Mucosa of descending colon (tissue), 3 donors: ENCODE data around the gene TBL1X. TPM values are rescaled to one million over a fixed set of nuclear protein-coding genes. Genes with fewer than 3 reads are reported as not detected.
A peak's percentile ranks its signal among the peaks of the same experiment; 100 is the strongest.

Experiments
- ATAC-seq: fragments of 200-7000 bp; cut with Tn5 transposase; one replicate; pipeline ENCODE4 v1.9.1; 2020; ENCODE audit warnings: mild to moderate bottlenecking, moderate library complexity
- DNase-seq, 3 donors: peaks; one replicate each; pipeline ENCODE4 v3.0.0-alpha.2; 2020
- H3K36me3 ChIP-seq: fragments of 200-600 bp; one replicate; pipeline ENCODE4 v1.8.0; 2021; ENCODE audit warnings: low read depth, mild to moderate bottlenecking
- H3K4me1 ChIP-seq: fragments of 200-600 bp; one replicate; pipeline ENCODE4 v1.8.0; 2021; ENCODE audit warnings: low read depth, mild to moderate bottlenecking
- H3K4me3 ChIP-seq: fragments of 200-600 bp; one replicate; pipeline ENCODE4 v1.8.0; 2021; ENCODE audit warnings: mild to moderate bottlenecking
- H3K9me3 ChIP-seq: fragments of 200-600 bp; one replicate; pipeline ENCODE4 v1.8.0; 2021; ENCODE audit warnings: mild to moderate bottlenecking
- intact Hi-C, 2 donors: fragments of 100-400 bp; cut with DNase I in 1 of 2; cut with micrococcal nuclease in 1 of 2; formaldehyde crosslinking; loops; one replicate each; pipeline versions ENCODE4 v1.11.0 to v1.11.1; 2022; cut with DNase I, micrococcal nuclease
- total RNA-seq, 3 donors: library from RNA; stranded (reverse); fragmentation: NEBNext Ultra II Directional in 2 of 3; extraction: Animal tissue kit (Norgen Biotek cat#: 25700) in 2 of 3; gene quantifications; one replicate each; pipeline versions ENCODE4 v1.2.1 to v1.2.4, GENCODE V29; 2021 to 2023
- TF ChIP-seq, protein P1 (sequence below): fragments of 200-600 bp; IDR thresholded peaks from one replicate; pipeline ENCODE4 v1.8.0; 2022; ENCODE audit warnings: antibody characterized with exemption, mild to moderate bottlenecking
- donor health status: DM: no; HTN: no; CAD: no; lungs with moderate emphysema.
- donor health status: DM: no; HTN: no; CAD: no.
- donor health status: DM: no; HTN: yes; CAD: no.

Gene TBL1X
- total RNA-seq, 3 donors from 2014 or later: 12.1 to 26.6 (median 16.3) TPM

DNA sequence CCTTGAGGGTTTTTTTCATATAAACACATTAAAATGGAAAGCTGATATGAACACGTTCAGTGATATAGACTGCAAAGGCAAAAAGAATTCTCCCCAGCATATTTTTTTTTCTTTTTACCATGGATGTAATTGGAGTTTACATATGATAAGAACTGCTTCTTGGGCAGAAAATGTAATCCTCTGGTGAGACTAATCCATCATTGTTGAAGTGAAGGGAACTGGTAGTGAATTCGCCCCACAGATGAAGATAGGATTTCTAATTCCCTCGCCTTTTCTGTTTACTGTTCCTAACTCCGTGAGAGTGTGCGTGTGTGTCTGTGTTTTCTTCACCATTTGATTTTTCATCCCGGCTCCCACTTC is 211.9 kb downstream of the TBL1X start:
- H3K36me3 ChIP-seq: no peaks in the 10 kb centered on the region
- peaks cover 3% of the 10 kb centered on the region for H3K4me1 ChIP-seq
- H3K9me3 ChIP-seq: no peaks in the 10 kb centered on the region
- no peak overlapping the region for H3K4me3 ChIP-seq
- DNase-seq: no peak
- TF ChIP-seq, protein P1, sequence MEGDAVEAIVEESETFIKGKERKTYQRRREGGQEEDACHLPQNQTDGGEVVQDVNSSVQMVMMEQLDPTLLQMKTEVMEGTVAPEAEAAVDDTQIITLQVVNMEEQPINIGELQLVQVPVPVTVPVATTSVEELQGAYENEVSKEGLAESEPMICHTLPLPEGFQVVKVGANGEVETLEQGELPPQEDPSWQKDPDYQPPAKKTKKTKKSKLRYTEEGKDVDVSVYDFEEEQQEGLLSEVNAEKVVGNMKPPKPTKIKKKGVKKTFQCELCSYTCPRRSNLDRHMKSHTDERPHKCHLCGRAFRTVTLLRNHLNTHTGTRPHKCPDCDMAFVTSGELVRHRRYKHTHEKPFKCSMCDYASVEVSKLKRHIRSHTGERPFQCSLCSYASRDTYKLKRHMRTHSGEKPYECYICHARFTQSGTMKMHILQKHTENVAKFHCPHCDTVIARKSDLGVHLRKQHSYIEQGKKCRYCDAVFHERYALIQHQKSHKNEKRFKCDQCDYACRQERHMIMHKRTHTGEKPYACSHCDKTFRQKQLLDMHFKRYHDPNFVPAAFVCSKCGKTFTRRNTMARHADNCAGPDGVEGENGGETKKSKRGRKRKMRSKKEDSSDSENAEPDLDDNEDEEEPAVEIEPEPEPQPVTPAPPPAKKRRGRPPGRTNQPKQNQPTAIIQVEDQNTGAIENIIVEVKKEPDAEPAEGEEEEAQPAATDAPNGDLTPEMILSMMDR: no peak
- ATAC-seq: no peak
- intact Hi-C loops: no loop called here

GRCh38 chrX:9677098-9677739 is 212.4 kb downstream of the TBL1X start:
- peak; percentile 93 for ATAC-seq
- intact Hi-C loops: no loop called here

GRCh38 chrX:9678215-9678965 is 213.5 kb downstream of the TBL1X start:
- intact Hi-C loops: no loop called here
- TF ChIP-seq, protein P1: no peak
- peak; percentile 11 for ATAC-seq
- H3K4me3 ChIP-seq: no peak overlapping the region
- DNase-seq: no peak
- H3K9me3 ChIP-seq: no peaks in the 10 kb centered on the region
- no peaks in the 10 kb centered on the region for H3K36me3 ChIP-seq
- H3K4me1 ChIP-seq: peaks cover 3% of the 10 kb centered on the region

More at GRCh38 chrX:9677098-9677739, 212.4 kb downstream of the TBL1X start:
- Histone ChIP-seq H3K4me3 (no peak overlapping the region), H3K36me3 (no peaks in the 10 kb centered on the region), H3K4me1 (peaks cover 3% of the 10 kb centered on the region), H3K9me3 (no peaks in the 10 kb centered on the region)
- TF ChIP-seq, protein P1: no peak
- peak; percentile 65 to 70 (median 65) for DNase-seq

DNA sequence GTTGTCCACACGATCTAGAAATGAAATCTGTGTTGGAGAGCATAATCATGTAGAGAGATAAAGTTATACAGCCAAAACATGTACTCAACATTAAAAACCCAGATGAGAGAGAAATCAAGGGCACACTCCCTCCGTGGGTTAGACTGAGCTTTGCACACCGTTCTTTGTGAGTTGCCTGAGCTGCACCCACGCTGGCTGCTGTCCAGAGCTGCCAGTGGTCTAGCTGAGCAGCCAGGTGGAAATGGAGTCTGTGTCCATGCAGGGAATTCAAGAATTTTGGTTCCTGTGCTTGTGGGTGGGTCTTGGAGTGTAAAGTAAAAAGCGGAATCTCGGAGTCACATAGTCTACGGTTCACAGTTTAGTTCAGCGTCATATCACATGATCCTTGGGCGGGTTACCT is 216.2 kb downstream of the TBL1X start:
- Histone ChIP-seq H3K4me1 (peaks cover 3% of the 10 kb centered on the region), H3K9me3 (no peaks in the 10 kb centered on the region), H3K36me3 (no peaks in the 10 kb centered on the region), H3K4me3 (no peak overlapping the region)
- TF ChIP-seq, protein P1: no peak
- ATAC-seq (no peak), DNase-seq (no peak)
- intact Hi-C loops: no loop called here

DNA sequence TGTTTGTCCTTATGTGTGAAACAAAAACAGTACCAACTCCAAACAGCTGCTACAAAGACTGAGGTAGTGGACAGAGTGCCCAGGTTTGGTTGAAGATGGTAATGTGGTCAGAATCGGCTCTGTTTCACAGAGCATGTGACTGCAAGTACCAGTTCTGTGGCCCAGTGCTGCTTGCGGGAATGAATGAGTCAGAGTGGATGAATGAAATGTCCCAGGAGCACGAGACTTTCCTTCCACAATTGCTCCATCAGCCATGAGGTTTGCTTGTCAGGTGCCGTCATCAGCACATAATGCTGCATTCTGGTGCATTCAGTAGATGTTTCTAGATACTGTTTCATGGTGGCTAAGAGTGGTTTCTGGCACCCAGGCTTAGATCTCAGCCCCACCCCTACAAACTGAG is 216.6 kb downstream of the TBL1X start:
- intact Hi-C loops: no loop called here
- TF ChIP-seq, protein P1: no peak
- Histone ChIP-seq H3K9me3 (no peaks in the 10 kb centered on the region), H3K4me3 (no peak overlapping the region), H3K36me3 (no peaks in the 10 kb centered on the region), H3K4me1 (peaks cover 3% of the 10 kb centered on the region)
- ATAC-seq (no peak), DNase-seq (no peak)
